Neural crest cell (in vitro differentiated cells): ENCODE data around the gene CAPZB. TPM values are rescaled to one million over a fixed set of nuclear protein-coding genes. Genes with fewer than 3 reads are reported as not detected.

Experiments used
- DNase-seq: peaks from one replicate; pipeline ENCODE4 v3.0.0; 2021; ENCODE audit warnings: low read depth, mixed read lengths, low spot score
- H3K27ac Mint-ChIP-seq: one replicate; pipeline ENCODE4 v1.8.0; 2021; ENCODE audit warnings: mild to moderate bottlenecking, mixed read lengths; ENCODE audit not compliant: unreplicated experiment
- H3K27me3 Mint-ChIP-seq: 2 replicates; pipeline ENCODE4 v1.8.0; 2021; ENCODE audit warnings: low read depth, mild to moderate bottlenecking, mixed read lengths
- H3K36me3 Mint-ChIP-seq: 2 replicates; pipeline ENCODE4 v1.8.0; 2021; ENCODE audit warnings: low read depth, mild to moderate bottlenecking, mixed read lengths
- H3K4me1 Mint-ChIP-seq: 2 replicates; pipeline ENCODE4 v1.8.0; 2021; ENCODE audit warnings: mixed read lengths
- H3K4me3 Mint-ChIP-seq: one replicate; pipeline ENCODE4 v1.8.0; 2021; ENCODE audit warnings: mild to moderate bottlenecking, mixed read lengths
- H3K9me3 Mint-ChIP-seq: 2 replicates; pipeline ENCODE4 v1.8.0; 2021; ENCODE audit warnings: mixed read lengths
- total RNA-seq: library from RNA; stranded (reverse); gene quantifications from 2 replicates; pipeline ENCODE4 v1.2.1, GENCODE V29; 2021
- TF ChIP-seq, protein P1 (sequence below): fragments of 200-600 bp; sonication (generic); conservative IDR thresholded peaks from 2 replicates; pipeline ENCODE4 v1.5.0; 2021; ENCODE audit warnings: antibody characterized with exemption, mild to moderate bottlenecking

The CAPZB gene
- total RNA-seq, 1 donor from 2014 or later = 256 TPM

DNA sequence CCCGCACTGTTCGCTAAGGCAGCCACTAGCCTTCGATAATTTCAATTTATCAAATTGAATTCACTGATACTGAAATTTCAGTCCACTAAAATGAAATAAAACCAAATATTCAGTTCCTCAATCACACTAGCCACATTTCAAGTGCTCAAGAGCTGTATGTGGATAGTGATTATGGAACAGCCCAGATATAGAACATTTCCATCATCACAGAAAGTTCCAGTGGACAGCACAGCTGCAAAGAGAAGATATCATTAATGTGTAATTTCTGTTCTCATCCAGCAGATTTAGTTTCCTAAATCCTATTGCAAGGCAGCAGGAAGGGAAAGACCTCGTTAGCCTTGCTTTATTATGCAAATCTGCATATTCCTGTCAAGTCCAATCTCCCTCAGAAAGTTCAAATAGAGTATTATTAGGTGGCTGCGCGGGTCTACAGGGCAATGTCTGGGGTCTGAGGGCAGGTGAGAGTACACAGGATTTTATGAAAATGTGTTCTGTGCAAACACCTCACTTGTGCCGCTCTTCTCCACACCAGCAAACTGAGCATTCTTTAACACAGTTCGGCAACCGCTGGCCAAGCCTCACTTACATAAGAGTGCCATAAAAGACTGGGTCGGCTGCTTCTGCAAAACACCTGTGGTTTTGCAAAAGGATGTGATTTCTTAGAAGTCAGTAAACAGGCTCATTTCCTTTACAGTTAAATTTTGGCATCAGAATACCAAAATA, 22.4 kb downstream of the CAPZB start:
- no peak overlapping the region for H3K4me3 Mint-ChIP-seq
- H3K27me3 Mint-ChIP-seq = no peaks in the 10 kb centered on the region
- no peak overlapping the region for H3K27ac Mint-ChIP-seq
- H3K36me3 Mint-ChIP-seq = no peaks in the 10 kb centered on the region
- DNase-seq = no peak
- peaks cover 22% of the 10 kb centered on the region for H3K4me1 Mint-ChIP-seq
- TF ChIP-seq, protein P1, sequence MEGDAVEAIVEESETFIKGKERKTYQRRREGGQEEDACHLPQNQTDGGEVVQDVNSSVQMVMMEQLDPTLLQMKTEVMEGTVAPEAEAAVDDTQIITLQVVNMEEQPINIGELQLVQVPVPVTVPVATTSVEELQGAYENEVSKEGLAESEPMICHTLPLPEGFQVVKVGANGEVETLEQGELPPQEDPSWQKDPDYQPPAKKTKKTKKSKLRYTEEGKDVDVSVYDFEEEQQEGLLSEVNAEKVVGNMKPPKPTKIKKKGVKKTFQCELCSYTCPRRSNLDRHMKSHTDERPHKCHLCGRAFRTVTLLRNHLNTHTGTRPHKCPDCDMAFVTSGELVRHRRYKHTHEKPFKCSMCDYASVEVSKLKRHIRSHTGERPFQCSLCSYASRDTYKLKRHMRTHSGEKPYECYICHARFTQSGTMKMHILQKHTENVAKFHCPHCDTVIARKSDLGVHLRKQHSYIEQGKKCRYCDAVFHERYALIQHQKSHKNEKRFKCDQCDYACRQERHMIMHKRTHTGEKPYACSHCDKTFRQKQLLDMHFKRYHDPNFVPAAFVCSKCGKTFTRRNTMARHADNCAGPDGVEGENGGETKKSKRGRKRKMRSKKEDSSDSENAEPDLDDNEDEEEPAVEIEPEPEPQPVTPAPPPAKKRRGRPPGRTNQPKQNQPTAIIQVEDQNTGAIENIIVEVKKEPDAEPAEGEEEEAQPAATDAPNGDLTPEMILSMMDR = no peak
- no peaks in the 10 kb centered on the region for H3K9me3 Mint-ChIP-seq

GRCh38 chr1:19461220-19461554, 24.2 kb downstream of the CAPZB start:
- H3K4me3 Mint-ChIP-seq = no peak overlapping the region
- H3K9me3 Mint-ChIP-seq = no peaks in the 10 kb centered on the region
- H3K36me3 Mint-ChIP-seq = no peaks in the 10 kb centered on the region
- no peak overlapping the region for H3K27ac Mint-ChIP-seq
- TF ChIP-seq, protein P1 = no peak
- peaks cover 38% of the 10 kb centered on the region for H3K4me1 Mint-ChIP-seq
- no peaks in the 10 kb centered on the region for H3K27me3 Mint-ChIP-seq
- DNase-seq = no peak

DNA sequence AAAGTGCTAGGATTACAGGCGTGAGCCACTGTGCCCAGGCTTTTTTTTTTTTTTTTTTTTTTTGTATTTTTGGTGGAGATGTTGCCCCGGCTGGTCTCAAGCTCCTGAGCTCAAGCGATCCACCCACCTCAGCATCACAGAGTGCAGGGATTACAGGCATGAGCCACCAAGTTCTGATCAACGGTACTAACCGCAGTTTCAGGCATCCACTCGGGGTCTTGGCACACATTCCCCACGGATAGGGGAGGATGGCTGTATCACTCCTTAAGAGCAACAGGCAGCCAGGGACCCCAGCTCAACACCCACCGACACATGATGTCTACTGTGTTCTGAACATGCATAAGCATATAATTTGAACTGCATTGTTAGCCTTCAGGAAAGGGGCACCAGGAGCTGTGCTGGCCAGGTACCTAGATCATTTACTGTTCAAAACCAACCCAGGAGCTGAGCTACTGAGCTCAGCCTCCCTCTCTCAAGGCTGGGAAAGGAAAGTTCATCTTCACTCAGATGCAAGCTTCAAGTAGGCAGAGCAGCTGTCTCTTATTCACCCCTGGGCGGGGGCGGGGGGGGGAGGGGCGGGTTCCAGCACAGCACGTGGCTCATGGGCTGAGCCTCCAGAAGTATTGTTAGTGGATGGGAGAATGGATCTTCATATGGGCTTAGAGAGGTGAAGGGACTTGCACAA, 24.7 kb downstream of the CAPZB start:
- TF ChIP-seq, protein P1 = no peak
- H3K27ac Mint-ChIP-seq = no peak overlapping the region
- no peaks in the 10 kb centered on the region for H3K36me3 Mint-ChIP-seq
- peaks cover 43% of the 10 kb centered on the region for H3K4me1 Mint-ChIP-seq
- no peaks in the 10 kb centered on the region for H3K9me3 Mint-ChIP-seq
- H3K4me3 Mint-ChIP-seq = no peak overlapping the region
- no peak for DNase-seq
- no peaks in the 10 kb centered on the region for H3K27me3 Mint-ChIP-seq

DNA sequence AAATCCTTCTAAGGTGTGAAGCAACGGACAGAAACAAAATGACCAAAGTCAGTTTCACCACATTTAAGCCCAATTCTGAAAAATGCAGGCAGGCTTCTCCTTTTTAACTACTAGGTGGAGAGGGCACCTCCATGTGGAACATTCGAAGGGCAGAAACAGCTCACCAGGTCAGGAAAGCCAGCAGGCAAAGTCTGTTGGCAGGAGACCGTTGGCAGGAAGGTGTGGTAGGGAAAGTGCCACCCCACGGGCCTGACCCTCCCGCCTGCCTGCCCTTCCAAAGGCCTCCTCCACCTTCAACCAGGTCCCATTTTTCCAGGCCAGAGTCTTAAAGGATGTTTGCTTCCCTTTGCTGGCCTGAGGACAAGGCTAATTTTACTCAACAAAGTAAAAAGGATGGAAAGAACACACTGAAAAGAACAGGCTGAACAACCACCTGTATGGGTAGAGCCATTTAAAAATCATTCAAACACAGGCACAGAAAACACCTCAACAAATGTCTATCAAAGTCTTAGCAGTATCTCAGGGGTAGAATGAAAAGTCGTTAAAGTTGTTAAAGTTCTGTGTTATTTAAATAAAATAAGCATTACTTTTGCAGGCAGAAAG, 26.4 kb downstream of the CAPZB start:
- H3K27me3 Mint-ChIP-seq = no peaks in the 10 kb centered on the region
- no peak overlapping the region for H3K27ac Mint-ChIP-seq
- TF ChIP-seq, protein P1 = no peak
- H3K4me1 Mint-ChIP-seq = peaks cover 61% of the 10 kb centered on the region
- DNase-seq = no peak
- H3K4me3 Mint-ChIP-seq = no peak overlapping the region
- no peaks in the 10 kb centered on the region for H3K36me3 Mint-ChIP-seq
- no peaks in the 10 kb centered on the region for H3K9me3 Mint-ChIP-seq

- Mint-ChIP-seq H3K27ac (no peak overlapping the region), H3K9me3 (no peaks in the 10 kb centered on the region), H3K36me3 (no peaks in the 10 kb centered on the region), H3K27me3 (no peaks in the 10 kb centered on the region), H3K4me3 (no peak overlapping the region), H3K4me1 (peaks cover 60% of the 10 kb centered on the region)
- TF ChIP-seq, protein P1 = no peak
- DNase-seq = no peak
Measured at GRCh38 chr1:19457607-19458006, 27.7 kb downstream of the CAPZB start.
